ENCODE results near the gene PRXL2A.

PRXL2A gene

DNA sequence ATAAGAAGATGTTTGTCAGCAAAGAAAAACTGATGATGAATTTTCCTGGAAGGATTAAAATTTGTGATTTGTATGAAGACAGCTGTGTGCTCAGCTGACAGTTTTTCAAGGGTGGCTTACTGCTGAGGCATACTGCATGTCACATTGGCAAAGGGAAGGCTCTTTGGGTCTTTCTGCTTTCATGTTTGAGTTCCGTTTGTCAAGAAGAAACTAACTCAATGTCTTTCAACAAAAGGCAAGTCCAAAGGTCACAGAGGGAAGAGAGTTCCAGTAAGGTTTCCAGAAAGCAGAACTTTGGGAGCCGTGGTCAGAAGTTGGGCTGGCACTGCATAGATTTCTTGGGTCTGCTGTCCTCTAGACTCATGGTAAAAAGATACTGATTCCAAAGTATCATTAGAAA, 34.8 kb upstream of the PRXL2A start (continued):
- TF ChIP-seq ZBTB17 (tag by site-specific recombination; IDR thresholded peaks at IDR 0.05) (no peak), SP7 (tag by site-specific recombination; IDR thresholded peaks at IDR 0.05) (no peak), ZNF341 (tag by site-specific recombination; IDR thresholded peaks at IDR 0.05; ENCODE audit: low read depth) (no peak), ZNF530 (tag by site-specific recombination; IDR thresholded peaks at IDR 0.05; ENCODE audit: low read depth) (no peak)

DNA sequence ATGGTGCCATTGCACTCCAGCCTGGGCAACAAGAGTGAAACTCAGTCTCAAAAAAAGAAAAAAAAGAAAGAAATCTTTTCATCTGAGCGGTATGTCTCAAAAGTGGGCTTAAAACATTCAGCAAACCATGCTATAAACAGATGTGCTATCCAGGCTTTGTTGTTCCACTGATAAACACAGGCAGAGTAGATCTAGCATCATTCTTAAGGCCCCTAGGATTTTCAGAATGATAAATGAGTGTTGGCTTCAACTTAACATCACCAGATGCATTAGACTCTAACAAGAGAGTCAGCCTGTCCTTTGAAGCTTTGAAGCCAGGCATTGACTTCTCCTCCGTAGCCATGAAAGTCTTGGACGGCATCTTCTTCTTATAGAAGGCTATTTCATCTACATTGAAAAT, 28.6 kb upstream of the PRXL2A start:
- POLR2A ChIA-PET: no interaction called here
- no peak overlapping the region for H3K4me3 ChIP-seq (ENCODE audit: low read depth, low read length)
- CTCF ChIA-PET: interaction anchor here (1.3 kb wide), 1 partner anchor 64 kb away, joined by 9 read pairs; no protein-coding TSS in a partner anchor
- H3K27ac ChIP-seq (ENCODE audit: extremely low read depth, low read depth, low read length): no peak overlapping the region
- H3K9me3 ChIP-seq (ENCODE audit: control insufficient read depth, insufficient read depth, low read depth, low read length): no peaks in the 10 kb centered on the region
- H3K4me1 ChIP-seq (ENCODE audit: control insufficient read depth, insufficient read depth, low read length): no peaks in the 10 kb centered on the region
- TF ChIP-seq ZNF10 (tag by site-specific recombination; IDR thresholded peaks at IDR 0.05): no peak
- no peak for TF ChIP-seq ZNF701 (tag by site-specific recombination; IDR thresholded peaks at IDR 0.05)
- TF ChIP-seq SP7 (tag by site-specific recombination; IDR thresholded peaks at IDR 0.05): no peak
- TF ChIP-seq ZFP69B (tag by site-specific recombination; IDR thresholded peaks at IDR 0.05): no peak
- TF ChIP-seq TSHZ1 (tag by site-specific recombination; IDR thresholded peaks at IDR 0.05; ENCODE audit: borderline replicate concordance): no peak
- no peak for TF ChIP-seq ZNF792 (tag by site-specific recombination; IDR thresholded peaks at IDR 0.05)
- TF ChIP-seq, protein P1, sequence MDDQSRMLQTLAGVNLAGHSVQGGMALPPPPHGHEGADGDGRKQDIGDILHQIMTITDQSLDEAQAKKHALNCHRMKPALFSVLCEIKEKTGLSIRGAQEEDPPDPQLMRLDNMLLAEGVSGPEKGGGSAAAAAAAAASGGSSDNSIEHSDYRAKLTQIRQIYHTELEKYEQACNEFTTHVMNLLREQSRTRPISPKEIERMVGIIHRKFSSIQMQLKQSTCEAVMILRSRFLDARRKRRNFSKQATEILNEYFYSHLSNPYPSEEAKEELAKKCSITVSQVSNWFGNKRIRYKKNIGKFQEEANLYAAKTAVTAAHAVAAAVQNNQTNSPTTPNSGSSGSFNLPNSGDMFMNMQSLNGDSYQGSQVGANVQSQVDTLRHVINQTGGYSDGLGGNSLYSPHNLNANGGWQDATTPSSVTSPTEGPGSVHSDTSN (CRISPR knock-in tag; IDR thresholded peaks at IDR 0.05): no peak
- no peak for TF ChIP-seq ZNF555 (tag by site-specific recombination; conservative IDR thresholded peaks at IDR 0.05)
- TF ChIP-seq ZNF350 (tag by site-specific recombination; IDR thresholded peaks at IDR 0.05): no peak
- no peak for TF ChIP-seq SCRT2 (tag by site-specific recombination; IDR thresholded peaks at IDR 0.05)
- TF ChIP-seq ZBTB49 (tag by site-specific recombination; IDR thresholded peaks at IDR 0.05; ENCODE audit: low read depth): no peak
- no peak for TF ChIP-seq EGR2 (tag by site-specific recombination; IDR thresholded peaks at IDR 0.05; ENCODE audit: low read depth)
- TF ChIP-seq INSM2 (tag by site-specific recombination; IDR thresholded peaks at IDR 0.05): no peak
- TF ChIP-seq ZNF133 (tag by site-specific recombination; IDR thresholded peaks at IDR 0.05): no peak
- no peak for TF ChIP-seq ZNF239 (tag by site-specific recombination; IDR thresholded peaks at IDR 0.05)
- TF ChIP-seq ZNF837 (tag by site-specific recombination; IDR thresholded peaks at IDR 0.05): no peak
- no peaks in the 10 kb centered on the region for H3K36me3 ChIP-seq (ENCODE audit: control insufficient read depth in 2 of 2, insufficient read depth in 1 of 2, low read length in 2 of 2)
